ENCODE measurements around the gene SMOC2. TPM values are rescaled to one million over a fixed set of nuclear protein-coding genes. Genes with fewer than 3 reads are reported as not detected.

SMOC2 gene
- total and polyA plus RNA-seq, 2 of the 13 experiments (the other 11 are each of a cell fraction or from before 2014, with no cell fraction given): not detected

- WGBS (ENCODE audit: low lambda C conversion rate): 47% methylated on average over 16 of the region's 16 CpGs
- no peaks in the 10 kb centered on the region for H3K36me3 ChIP-seq (replicated peaks in 1 of 2; ENCODE audit: control insufficient read depth in 1 of 2, insufficient read depth in 2 of 2, low read length in 2 of 2)
- TF ChIP-seq TBX3 (IDR thresholded peaks at IDR 0.05; ENCODE audit: borderline replicate concordance) (no peak), PLSCR1 (CRISPR knock-in tag; IDR thresholded peaks at IDR 0.05; ENCODE audit: borderline replicate concordance) (no peak), ZNF329 (CRISPR knock-in tag; IDR thresholded peaks at IDR 0.05; ENCODE audit: low read depth) (no peak), ZNF44 (CRISPR knock-in tag; IDR thresholded peaks at IDR 0.05) (no peak), GTF2F1 (IDR thresholded peaks at IDR 0.05; ENCODE audit: low read length) (no peak), ISX (CRISPR knock-in tag; conservative IDR thresholded peaks at IDR 0.05) (no peak), NR2F1 (CRISPR knock-in tag; IDR thresholded peaks at IDR 0.05) (no peak), ZNF891 (CRISPR knock-in tag; IDR thresholded peaks at IDR 0.05) (no peak), ZNF784 (CRISPR knock-in tag; IDR thresholded peaks at IDR 0.05; ENCODE audit: borderline replicate concordance) (no peak), SP1 (IDR thresholded peaks at IDR 0.05) (no peak), SP1 (CRISPR knock-in tag; IDR thresholded peaks at IDR 0.05) (no peak), SIX1 (CRISPR knock-in tag; IDR thresholded peaks at IDR 0.05; ENCODE audit: borderline replicate concordance) (no peak), ZBTB14 (CRISPR knock-in tag; IDR thresholded peaks at IDR 0.05) (no peak), SRSF4 (IDR thresholded peaks at IDR 0.05; ENCODE audit: low read depth, low read length, poor library complexity, severe bottlenecking) (no peak), REST (IDR thresholded peaks at IDR 0.05; ENCODE audit: borderline replicate concordance in 1 of 2, low read depth in 1 of 2, low read length in 2 of 2) (no peak), ZNF101 (CRISPR knock-in tag; IDR thresholded peaks at IDR 0.05; ENCODE audit: borderline replicate concordance, low read depth) (no peak), NAIF1 (CRISPR knock-in tag; IDR thresholded peaks at IDR 0.05; ENCODE audit: borderline replicate concordance) (no peak), HOXA9 (CRISPR knock-in tag; IDR thresholded peaks at IDR 0.05; ENCODE audit: borderline replicate concordance) (no peak), MXI1 (IDR thresholded peaks at IDR 0.05; ENCODE audit: borderline replicate concordance, low read depth, low read length) (no peak), ZBTB7A (CRISPR knock-in tag; IDR thresholded peaks at IDR 0.05) (no peak)
Observed at GRCh38 chr6:168495636-168496035, 54.7 kb downstream of the SMOC2 start.

More at GRCh38 chr6:168495636-168496035, 54.7 kb downstream of the SMOC2 start:
- H3K4me2 ChIP-seq (ENCODE audit: low read depth, low read length): no peak overlapping the region
- ATAC-seq (no peak), FAIRE-seq (no peak), DNase-seq (ENCODE audit: low spot score) (no peak)
- H3K4me3 ChIP-seq (replicated peaks in 1 of 3; ENCODE audit: insufficient read depth in 1 of 3, low read depth in 2 of 3, low read length in 3 of 3): no peak overlapping the region
- no peaks in the 10 kb centered on the region for H3K79me2 ChIP-seq (ENCODE audit: insufficient read depth, low read length)
- POLR2A ChIA-PET: no interaction called here
- CTCF ChIA-PET (ENCODE audit: low intra/inter-chr PET ratio, low total read pairs): no interaction called here
- peaks cover 10 to 57% of the 10 kb centered on the region in 2 experiments for H3K27me3 ChIP-seq (ENCODE audit: control insufficient read depth in 1 of 2, insufficient read depth in 2 of 2, low read length in 2 of 2)
- in situ Hi-C loops (cut with HindIII; ENCODE audit: extremely low pct_ligation_motif_present, low pct_unique_long_range_greater_than_20kb): no loop called here
- no TSS peak for BruUV-seq (replicated peaks)
- peaks cover 10% of the 10 kb centered on the region for H3K4me1 ChIP-seq (ENCODE audit: insufficient read depth, low read length)
- H3K9ac ChIP-seq (ENCODE audit: insufficient read depth, low read depth, low read length): no peak overlapping the region
- H2AFZ ChIP-seq (ENCODE audit: low read length): no peak overlapping the region
- H4K20me1 ChIP-seq (ENCODE audit: insufficient read depth, low read length): no peaks in the 10 kb centered on the region
- no peak overlapping the region for H3K27ac ChIP-seq (ENCODE audit: extremely low read length, insufficient read depth, low read length)
- intact Hi-C loops (cut with micrococcal nuclease; ENCODE audit: unreplicated experiment): no loop called here
- H3K9me3 ChIP-seq (ENCODE audit: low read length): no peaks in the 10 kb centered on the region

All from HepG2 (cell line).